Effector CD8-positive, alpha-beta T cell (primary cell): ENCODE measurements around the gene RTN4R.

Source experiments
- DNase-seq: peaks from one replicate; lab custom pipeline; 2025; lab: John Stamatoyannopoulos, UW

RTN4R gene

GRCh38 chr22:20242393-20243175, 25.5 kb downstream of the RTN4R start:
- no peak for DNase-seq

- DNase-seq = no peak
Measured at GRCh38 chr22:20241579-20242392, 26.3 kb downstream of the RTN4R start.

- no peak for DNase-seq
Measured at GRCh38 chr22:20240900-20241299, 27.2 kb downstream of the RTN4R start.

GRCh38 chr22:20240447-20240764, 27.7 kb downstream of the RTN4R start:
- DNase-seq = no peak

- DNase-seq = no peak
Measured at GRCh38 chr22:20239676-20240446, 28.3 kb downstream of the RTN4R start.

GRCh38 chr22:20238901-20239675, 29.0 kb downstream of the RTN4R start:
- no peak for DNase-seq

GRCh38 chr22:20238536-20238900, 29.6 kb downstream of the RTN4R start:
- DNase-seq = peak; percentile 14

- DNase-seq = no peak
Measured at GRCh38 chr22:20237480-20238440, 30.4 kb downstream of the RTN4R start.

- DNase-seq = no peak
Measured at GRCh38 chr22:20236052-20236717, 31.9 kb downstream of the RTN4R start.

- no peak for DNase-seq
Measured at GRCh38 chr22:20235389-20235991, 32.6 kb downstream of the RTN4R start.

- no peak for DNase-seq
Measured at GRCh38 chr22:20234760-20235388, 33.2 kb downstream of the RTN4R start.

- no peak for DNase-seq
Measured at GRCh38 chr22:20234314-20234682, 33.8 kb downstream of the RTN4R start.

GRCh38 chr22:20233351-20234313, 34.5 kb downstream of the RTN4R start:
- no peak for DNase-seq

GRCh38 chr22:20232781-20233180, 35.3 kb downstream of the RTN4R start:
- DNase-seq = no peak

GRCh38 chr22:20232237-20232598, 35.9 kb downstream of the RTN4R start:
- DNase-seq = no peak

GRCh38 chr22:20231514-20232236, 36.4 kb downstream of the RTN4R start:
- DNase-seq = no peak

GRCh38 chr22:20230777-20231420, 37.2 kb downstream of the RTN4R start:
- DNase-seq = no peak
